ENCODE measurements around the gene SEC14L5. TPM values are rescaled to one million over a fixed set of nuclear protein-coding genes. Genes with fewer than 3 reads are reported as not detected.

The SEC14L5 gene
- total RNA-seq, 1 donor from 2014 or later, result 0.32 TPM

DNA sequence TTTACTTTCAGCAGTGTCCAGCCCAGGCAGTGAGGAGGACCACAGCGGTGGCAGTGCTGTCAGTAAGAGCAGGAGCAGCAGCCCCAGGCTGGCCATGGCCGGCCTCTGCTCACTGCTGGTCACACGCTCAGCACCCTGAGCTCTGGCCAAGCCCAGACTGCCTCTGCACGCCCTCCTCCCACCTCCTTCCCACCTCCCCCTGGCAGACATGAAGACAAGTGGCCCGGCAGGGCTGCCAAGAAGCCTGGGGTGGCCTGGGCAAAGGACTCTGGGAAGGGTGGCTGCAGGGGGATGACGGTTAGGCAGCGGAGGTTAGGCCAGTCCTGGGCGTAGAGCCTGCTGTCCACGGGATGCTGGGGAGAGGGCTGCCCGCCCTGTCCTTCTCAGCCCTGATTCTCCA is 107.7 kb downstream of the SEC14L5 start, which contains the start of gene C16orf89:
Gene C16orf89 (minus strand): TSS at position 144 of the 400 bp plus-strand sequence. CDS start 48 bp downstream, at position 96.
- Histone ChIP-seq H3K4me3 (ENCODE audit: insufficient read depth, low read depth, low read length) (no peak within 1 kb of the TSS), H3K9ac (ENCODE audit: low read length) (no peak within 1 kb of the TSS), H2AFZ (ENCODE audit: low read depth, low read length) (no peak within 1 kb of the TSS), H3K36me3 (ENCODE audit: insufficient read depth, low read length) (no peaks in the 10 kb centered on the region), H3K27me3 (ENCODE audit: insufficient read depth, low read length) (peaks cover 29% of the 10 kb centered on the region), H3K79me2 (ENCODE audit: insufficient read depth, low read length) (no peaks in the 10 kb centered on the region), H3K9me3 (ENCODE audit: insufficient read depth, low read depth, low read length) (no peaks in the 10 kb centered on the region), H3K4me2 (ENCODE audit: low read length) (no peak within 1 kb of the TSS), H3K27ac (ENCODE audit: low read depth, low read length) (no peak within 1 kb of the TSS), H3K4me1 (ENCODE audit: insufficient read depth, low read length) (no peaks in the 10 kb centered on the region), H4K20me1 (ENCODE audit: insufficient read depth, low read length) (no peaks in the 10 kb centered on the region)
- Mint-ChIP-seq H3K27me3 (ENCODE audit: low read depth, unreplicated experiment) (peaks cover 21% of the 10 kb centered on the region), H3K4me3 (ENCODE audit: unreplicated experiment) (no peak within 1 kb of the TSS), H3K36me3 (ENCODE audit: low read depth, unreplicated experiment) (no peaks in the 10 kb centered on the region), H3K9me3 (ENCODE audit: unreplicated experiment) (no peaks in the 10 kb centered on the region), H3K27ac (ENCODE audit: unreplicated experiment) (no peak within 1 kb of the TSS), H3K4me1 (ENCODE audit: low read depth, unreplicated experiment) (no peaks in the 10 kb centered on the region)
- FAIRE-seq (no peak), DNase-seq (ENCODE audit: low read depth) (no peak)
- no peak for TF ChIP-seq EZH2 (IDR thresholded peaks at IDR 0.05; ENCODE audit: insufficient read depth, low read length)
- TF ChIP-seq, protein P1, sequence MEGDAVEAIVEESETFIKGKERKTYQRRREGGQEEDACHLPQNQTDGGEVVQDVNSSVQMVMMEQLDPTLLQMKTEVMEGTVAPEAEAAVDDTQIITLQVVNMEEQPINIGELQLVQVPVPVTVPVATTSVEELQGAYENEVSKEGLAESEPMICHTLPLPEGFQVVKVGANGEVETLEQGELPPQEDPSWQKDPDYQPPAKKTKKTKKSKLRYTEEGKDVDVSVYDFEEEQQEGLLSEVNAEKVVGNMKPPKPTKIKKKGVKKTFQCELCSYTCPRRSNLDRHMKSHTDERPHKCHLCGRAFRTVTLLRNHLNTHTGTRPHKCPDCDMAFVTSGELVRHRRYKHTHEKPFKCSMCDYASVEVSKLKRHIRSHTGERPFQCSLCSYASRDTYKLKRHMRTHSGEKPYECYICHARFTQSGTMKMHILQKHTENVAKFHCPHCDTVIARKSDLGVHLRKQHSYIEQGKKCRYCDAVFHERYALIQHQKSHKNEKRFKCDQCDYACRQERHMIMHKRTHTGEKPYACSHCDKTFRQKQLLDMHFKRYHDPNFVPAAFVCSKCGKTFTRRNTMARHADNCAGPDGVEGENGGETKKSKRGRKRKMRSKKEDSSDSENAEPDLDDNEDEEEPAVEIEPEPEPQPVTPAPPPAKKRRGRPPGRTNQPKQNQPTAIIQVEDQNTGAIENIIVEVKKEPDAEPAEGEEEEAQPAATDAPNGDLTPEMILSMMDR (IDR thresholded peaks at IDR 0.05; ENCODE audit: insufficient read depth, low read depth, low read length), result no peak

DNA sequence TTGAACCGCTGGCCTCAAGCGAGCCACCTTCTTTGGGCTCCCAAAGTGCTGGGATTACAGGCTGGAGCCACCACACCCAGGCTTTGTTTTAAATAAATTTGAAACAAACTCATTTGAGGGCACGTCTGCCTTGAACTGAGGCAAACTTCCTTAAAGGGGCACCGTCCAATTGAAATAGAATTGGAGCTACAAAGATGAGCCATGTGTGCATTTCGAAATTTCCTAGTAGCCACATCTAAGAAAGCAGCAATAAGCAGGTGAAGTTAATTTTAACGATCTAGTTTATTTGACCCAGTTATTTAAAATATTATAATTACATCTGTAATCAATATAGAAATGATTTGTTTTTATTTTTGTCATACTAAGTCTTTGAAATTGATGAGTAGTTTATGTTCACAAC is 108.4 kb downstream of the SEC14L5 start:
- H3K9ac ChIP-seq (ENCODE audit: low read length), result no peak overlapping the region
- Mint-ChIP-seq H3K27me3 (ENCODE audit: low read depth, unreplicated experiment) (peaks cover 20% of the 10 kb centered on the region), H3K9me3 (ENCODE audit: unreplicated experiment) (no peaks in the 10 kb centered on the region)

More for the DNA sequence above, 108.4 kb downstream of the SEC14L5 start:
- Mint-ChIP-seq H3K4me1 (ENCODE audit: low read depth, unreplicated experiment) (no peaks in the 10 kb centered on the region), H3K27ac (ENCODE audit: unreplicated experiment) (no peak overlapping the region), H3K36me3 (ENCODE audit: low read depth, unreplicated experiment) (no peaks in the 10 kb centered on the region), H3K4me3 (ENCODE audit: unreplicated experiment) (no peak overlapping the region)
- no peaks in the 10 kb centered on the region for H4K20me1 ChIP-seq (ENCODE audit: insufficient read depth, low read length)
- no peak for DNase-seq (ENCODE audit: low read depth)
- peaks cover 29% of the 10 kb centered on the region for H3K27me3 ChIP-seq (ENCODE audit: insufficient read depth, low read length)
- FAIRE-seq, result no peak
- H3K4me1 ChIP-seq (ENCODE audit: insufficient read depth, low read length), result no peaks in the 10 kb centered on the region
- H2AFZ ChIP-seq (ENCODE audit: low read depth, low read length), result no peak overlapping the region
- H3K9me3 ChIP-seq (ENCODE audit: insufficient read depth, low read depth, low read length), result no peaks in the 10 kb centered on the region
- no peaks in the 10 kb centered on the region for H3K36me3 ChIP-seq (ENCODE audit: insufficient read depth, low read length)
- TF ChIP-seq, protein P1 (IDR thresholded peaks at IDR 0.05; ENCODE audit: insufficient read depth, low read depth, low read length), result no peak
- no peak for TF ChIP-seq EZH2 (IDR thresholded peaks at IDR 0.05; ENCODE audit: insufficient read depth, low read length)
- H3K4me3 ChIP-seq (ENCODE audit: insufficient read depth, low read depth, low read length), result no peak overlapping the region
- H3K79me2 ChIP-seq (ENCODE audit: insufficient read depth, low read length), result no peaks in the 10 kb centered on the region
- no peak overlapping the region for H3K4me2 ChIP-seq (ENCODE audit: low read length)
- H3K27ac ChIP-seq (ENCODE audit: low read depth, low read length), result no peak overlapping the region

Other genes starting within 250 kb of the SEC14L5 start
- gene ANKS3, start 224.1 kb upstream of the SEC14L5 start, total RNA-seq, result 23.7 and 27.2 TPM in 2 replicates
- 2.7 and 2.9 TPM in 2 replicates for gene DNAAF8, start 223.8 kb upstream of the SEC14L5 start, total RNA-seq
- gene ZNF500, start 191.2 kb upstream of the SEC14L5 start, total RNA-seq, result 12.2 and 14.6 TPM in 2 replicates
- 4.4 and 5.9 TPM in 2 replicates for gene SEPTIN12, start 170.0 kb upstream of the SEC14L5 start, total RNA-seq
- not detected in 2 replicates for gene SMIM22, start 163.0 kb upstream of the SEC14L5 start, total RNA-seq
- gene ROGDI, start 155.7 kb upstream of the SEC14L5 start, total RNA-seq, result 33.6 and 38.0 TPM in 2 replicates
- gene GLYR1, start 111.0 kb upstream of the SEC14L5 start, total RNA-seq, result 69.9 and 77.8 TPM in 2 replicates
- gene UBN1, start 110.8 kb upstream of the SEC14L5 start, total RNA-seq, result 42.9 and 45.3 TPM in 2 replicates
- gene PPL, start 21.2 kb upstream of the SEC14L5 start, total RNA-seq, result 5.8 and 12.3 TPM in 2 replicates
- 16.1 and 17.4 TPM in 2 replicates for gene NAGPA, start 75.6 kb downstream of the SEC14L5 start, total RNA-seq
- not detected in 2 replicates for gene C16orf89, start 107.6 kb downstream of the SEC14L5 start, total RNA-seq
- gene ALG1, start 113.5 kb downstream of the SEC14L5 start, total RNA-seq, result 23.1 and 23.2 TPM in 2 replicates
- 7.3 and 9.2 TPM in 2 replicates for gene EEF2KMT, start 139.5 kb downstream of the SEC14L5 start, total RNA-seq

Data from astrocyte (in vitro differentiated cells and primary cell).